OCI-LY7 (cell line): Measurements from ENCODE around the gene ZAR1L.

ENCODE experiments used
- EZH2phosphoT487 ChIP-seq: fragments of 200-600 bp; sonication (generic); IDR thresholded peaks from 2 replicates; pipeline ENCODE4 v1.6.1; 2018; ENCODE audit warnings: low read depth, borderline replicate concordance, mild to moderate bottlenecking, mixed run types, antibody characterized with exemption, low read length, moderate library complexity, mixed read lengths
- TF ChIP-seq, protein P1 (sequence below): fragments of 200-600 bp; sonication (generic); conservative IDR thresholded peaks from 2 replicates; pipeline ENCODE4 v1.5.1; 2014; ENCODE audit warnings: mild to moderate bottlenecking, antibody characterized with exemption, low read length, moderate library complexity, mixed read lengths

GRCh38 chr13:32262619-32263018 is 52.5 kb downstream of the ZAR1L start:
- TF ChIP-seq, protein P1, sequence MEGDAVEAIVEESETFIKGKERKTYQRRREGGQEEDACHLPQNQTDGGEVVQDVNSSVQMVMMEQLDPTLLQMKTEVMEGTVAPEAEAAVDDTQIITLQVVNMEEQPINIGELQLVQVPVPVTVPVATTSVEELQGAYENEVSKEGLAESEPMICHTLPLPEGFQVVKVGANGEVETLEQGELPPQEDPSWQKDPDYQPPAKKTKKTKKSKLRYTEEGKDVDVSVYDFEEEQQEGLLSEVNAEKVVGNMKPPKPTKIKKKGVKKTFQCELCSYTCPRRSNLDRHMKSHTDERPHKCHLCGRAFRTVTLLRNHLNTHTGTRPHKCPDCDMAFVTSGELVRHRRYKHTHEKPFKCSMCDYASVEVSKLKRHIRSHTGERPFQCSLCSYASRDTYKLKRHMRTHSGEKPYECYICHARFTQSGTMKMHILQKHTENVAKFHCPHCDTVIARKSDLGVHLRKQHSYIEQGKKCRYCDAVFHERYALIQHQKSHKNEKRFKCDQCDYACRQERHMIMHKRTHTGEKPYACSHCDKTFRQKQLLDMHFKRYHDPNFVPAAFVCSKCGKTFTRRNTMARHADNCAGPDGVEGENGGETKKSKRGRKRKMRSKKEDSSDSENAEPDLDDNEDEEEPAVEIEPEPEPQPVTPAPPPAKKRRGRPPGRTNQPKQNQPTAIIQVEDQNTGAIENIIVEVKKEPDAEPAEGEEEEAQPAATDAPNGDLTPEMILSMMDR = no peak
- TF ChIP-seq EZH2phosphoT487 = no peak
